Left renal pelvis (tissue), 4 donors: Measurements from ENCODE around the gene FAM184B. TPM values are rescaled to one million over a fixed set of nuclear protein-coding genes. Genes with fewer than 3 reads are reported as not detected.

Experiments
- DNase-seq, 4 donors: peaks; one replicate each; pipeline ENCODE4 v3.0.0-alpha.2; 2013; ENCODE audit warnings: low read depth in 4 of 4, low spot score in 3 of 4
- polyA plus RNA-seq, 4 donors: library from polyadenylated mRNA; unstranded; fragments of 120-200 nt; gene quantifications; one replicate each; pipeline ENCODE4 v1.2.1, GENCODE V29; 2013; ENCODE audit not compliant: insufficient read length in 4 of 4

FAM184B gene
- polyA plus RNA-seq, result under 1 TPM; 0.30 to 0.85 (median 0.51) TPM

- DNase-seq, result no peak
These were observed at the start of gene FAM184B for GRCh38 chr4:17781300-17782287. TSS of gene FAM184B (minus strand) at chr4:17781621. CDS start at chr4:17781299, 322 bp downstream.

DNA sequence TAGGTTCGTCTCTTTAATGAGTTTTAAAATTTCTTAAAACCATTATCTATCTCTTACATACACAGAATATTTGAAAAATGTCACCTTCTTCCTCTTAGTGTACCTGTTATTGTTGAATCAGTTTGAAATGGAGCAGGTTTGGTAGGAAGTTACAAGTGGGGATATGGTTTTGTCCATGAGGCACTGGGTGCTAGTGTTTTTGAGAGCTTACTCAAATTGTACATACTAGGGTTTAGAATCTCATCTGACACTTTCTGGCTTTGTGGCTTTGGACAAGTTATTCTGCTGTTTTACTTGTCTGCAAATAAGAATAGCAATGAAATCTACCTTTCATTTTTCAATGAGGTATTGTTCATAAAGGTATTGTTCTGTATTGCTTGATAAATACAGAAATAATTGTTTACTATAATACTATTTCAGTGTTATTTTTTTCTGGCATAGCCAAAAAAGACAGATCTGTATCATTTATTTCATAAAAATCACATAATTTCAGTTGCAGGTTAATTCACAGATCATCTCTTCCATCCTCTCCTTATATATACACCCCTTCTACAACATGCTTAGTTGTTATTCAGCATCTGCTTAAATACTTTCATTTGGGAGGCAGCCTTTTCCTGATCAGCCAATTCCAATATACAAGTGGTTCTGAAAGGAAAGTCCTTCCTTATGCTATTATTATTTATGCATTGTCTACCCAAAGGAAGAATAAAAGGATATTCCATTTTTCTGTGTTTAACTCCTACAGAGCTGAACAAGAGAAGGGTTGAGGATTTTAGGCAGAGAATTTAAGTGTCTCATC is 42.6 kb upstream of the FAM184B start:
- no peak for DNase-seq

DNA sequence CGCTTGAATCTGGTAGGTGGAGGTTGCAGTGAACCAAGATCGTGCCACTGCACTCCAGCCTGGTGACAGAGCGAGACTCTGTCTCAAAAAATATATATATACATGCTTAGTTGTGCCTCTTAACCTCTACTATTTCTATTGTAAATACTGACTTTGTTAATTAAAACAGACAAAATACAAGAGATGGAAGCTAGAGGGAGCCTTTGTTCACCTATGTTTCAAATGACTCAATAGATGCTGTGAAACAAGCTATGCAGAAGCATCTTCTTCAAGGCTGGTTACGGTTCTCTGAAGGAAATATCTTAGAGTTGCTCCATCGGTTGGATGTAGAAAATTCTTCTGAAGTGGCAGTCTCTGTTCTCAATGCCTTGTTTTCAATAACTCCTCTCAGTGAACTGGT is 35.6 kb upstream of the FAM184B start:
- DNase-seq, result no peak

GRCh38 chr4:17816142-17816541 is 34.7 kb upstream of the FAM184B start:
- no peak for DNase-seq

DNA sequence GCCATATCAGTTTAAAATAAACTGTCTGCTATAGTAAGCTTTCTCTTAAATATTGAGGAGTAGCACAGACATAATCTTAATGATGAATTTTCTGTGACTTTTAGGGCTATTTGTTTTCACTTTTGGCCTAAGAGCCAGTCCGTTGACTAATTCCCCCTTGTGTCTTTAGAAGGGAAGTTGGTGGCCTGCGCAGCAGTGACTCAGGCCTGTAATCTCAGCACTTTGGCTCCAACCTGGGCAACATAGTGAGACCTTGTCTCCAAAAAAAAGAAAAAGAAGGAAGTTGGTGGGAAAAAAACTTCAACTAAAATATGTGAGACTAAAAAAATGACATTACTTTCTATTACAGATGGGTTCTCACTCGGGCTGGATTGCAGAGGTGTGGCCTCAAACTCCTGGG is 32.7 kb upstream of the FAM184B start:
- DNase-seq, result no peak

DNA sequence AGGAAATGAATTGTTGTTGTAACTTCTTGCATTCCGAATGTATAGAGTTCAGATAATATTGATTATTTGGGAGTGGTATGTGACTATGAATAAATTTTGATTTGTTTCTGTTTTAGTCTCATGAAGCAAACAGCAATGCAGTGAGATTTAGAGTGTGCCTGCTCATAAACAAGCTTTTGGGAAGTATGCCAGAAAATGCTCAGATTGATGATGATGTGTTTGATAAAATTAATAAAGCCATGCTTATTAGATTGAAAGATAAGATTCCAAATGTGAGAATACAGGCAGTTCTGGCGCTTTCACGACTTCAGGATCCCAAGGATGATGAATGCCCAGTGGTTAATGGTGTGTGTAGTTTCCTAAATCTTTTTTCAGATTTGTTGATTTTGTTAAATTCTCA is 31.4 kb upstream of the FAM184B start:
- no peak for DNase-seq

- no peak for DNase-seq
These were observed 30.7 kb upstream of the FAM184B start for GRCh38 chr4:17812125-17812524.

DNA sequence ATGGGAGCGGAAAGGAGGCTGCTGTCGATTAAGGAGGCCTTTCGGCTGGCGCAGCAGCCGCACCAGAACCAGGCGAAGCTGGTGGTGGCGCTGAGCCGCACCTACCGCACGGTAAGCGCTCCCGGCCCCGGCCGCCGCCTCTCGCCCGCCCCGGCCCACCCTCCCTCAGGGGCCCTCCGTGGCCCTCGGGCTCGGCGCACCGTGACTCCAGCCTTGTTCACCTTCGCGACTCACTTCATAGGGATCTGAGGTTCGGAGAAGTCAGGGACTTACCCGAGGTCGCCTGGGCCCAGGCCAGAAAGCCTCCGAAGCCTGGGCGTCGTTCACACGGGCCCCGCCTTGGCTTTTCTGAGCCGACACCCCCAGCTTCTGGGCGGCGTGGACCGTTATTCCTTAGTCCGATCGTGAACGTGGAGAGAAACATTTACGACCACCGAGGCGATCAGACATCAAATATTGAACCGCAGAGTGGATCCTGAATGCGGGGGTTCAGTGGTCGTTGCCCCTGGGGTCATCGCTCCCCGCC is 29.7 kb upstream of the FAM184B start:
- no peak for DNase-seq

DNA sequence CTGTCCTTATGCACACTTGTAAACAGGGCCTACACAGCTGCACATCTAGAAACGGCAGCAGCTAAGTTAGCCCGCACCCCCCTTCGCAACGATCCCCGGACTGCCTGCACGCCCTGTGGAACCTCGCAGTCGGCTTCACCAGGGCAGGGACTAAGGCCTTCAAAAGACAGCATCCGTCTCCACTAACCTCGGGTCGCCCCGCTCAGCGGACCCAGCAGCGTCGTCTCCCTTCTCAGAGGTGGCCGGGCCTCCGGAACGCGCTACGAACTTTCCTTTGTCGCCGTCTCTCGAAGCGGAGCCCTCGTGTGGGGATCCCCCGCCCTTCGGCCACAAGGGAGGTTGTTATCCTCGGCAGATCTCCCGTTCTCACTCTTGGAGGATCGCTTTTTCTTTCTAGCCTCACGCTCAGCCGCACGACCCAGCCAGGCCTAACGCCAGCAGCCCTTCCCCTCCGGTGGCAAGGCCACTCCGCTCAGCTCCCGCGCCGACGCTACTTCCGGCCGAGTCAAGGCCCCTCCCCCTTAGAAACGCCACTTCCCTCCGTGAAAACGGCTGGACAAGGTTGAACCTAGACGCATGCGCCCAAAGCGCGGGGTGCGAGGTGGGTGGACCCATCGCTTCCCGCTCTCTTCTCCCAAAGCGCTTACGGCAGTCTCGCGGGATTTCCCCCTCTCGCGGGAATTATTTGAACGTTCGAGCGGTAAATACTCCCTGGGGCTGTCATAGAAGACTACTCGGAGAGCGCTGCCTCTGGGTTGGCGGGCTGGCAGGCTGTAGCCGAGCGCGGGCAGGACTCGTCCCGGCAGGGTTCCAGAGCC is 29.0 kb upstream of the FAM184B start, which contains the start of the genes DCAF16 and NCAPG:
Gene DCAF16, minus strand, starts transcription at position 498 of the 818 bp plus-strand sequence. CDS start 6,616 bp downstream, outside the sequence.
Gene NCAPG, plus strand, starts transcription at position 720 of the 818 bp plus-strand sequence. CDS start 99 bp downstream, outside the sequence.
- peak; percentile 99 for DNase-seq

- no peak for DNase-seq
These were observed 28.2 kb upstream of the FAM184B start for GRCh38 chr4:17809667-17810066.

- DNase-seq, result no peak
These were observed 26.0 kb upstream of the FAM184B start for GRCh38 chr4:17807446-17807845.

DNA sequence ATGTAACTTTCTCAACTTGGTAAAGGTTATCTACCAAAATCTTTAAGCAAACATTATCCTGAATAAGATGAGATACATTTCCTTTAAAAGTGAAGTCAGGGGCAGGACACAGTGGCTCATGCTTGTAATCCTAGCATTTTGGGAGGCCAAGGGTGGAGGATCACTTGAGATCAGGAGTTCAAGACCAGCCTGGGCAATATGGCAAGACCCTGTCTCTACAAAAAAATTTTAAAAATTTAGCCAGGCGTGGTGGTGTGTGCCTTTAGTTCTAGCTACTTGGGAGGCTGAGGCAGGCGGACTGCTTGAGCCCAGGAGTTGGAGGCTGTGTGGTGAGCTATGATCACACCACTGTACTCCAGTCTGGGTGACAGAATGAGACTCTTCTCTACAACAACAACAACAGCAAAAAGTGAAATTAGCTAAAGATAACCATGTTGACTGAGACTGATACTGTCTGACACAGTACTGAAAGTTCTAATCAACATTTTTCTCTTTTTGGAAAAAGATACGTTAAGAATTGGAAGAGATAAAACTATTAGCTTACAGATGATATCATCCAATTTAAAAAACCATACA is 24.2 kb upstream of the FAM184B start:
- no peak for DNase-seq

GRCh38 chr4:17797808-17798207 is 16.4 kb upstream of the FAM184B start:
- no peak for DNase-seq

- no peak for DNase-seq
These were observed 13.3 kb upstream of the FAM184B start for GRCh38 chr4:17794730-17795129.

GRCh38 chr4:17788956-17789355 is 7.5 kb upstream of the FAM184B start:
- DNase-seq, result no peak

DNA sequence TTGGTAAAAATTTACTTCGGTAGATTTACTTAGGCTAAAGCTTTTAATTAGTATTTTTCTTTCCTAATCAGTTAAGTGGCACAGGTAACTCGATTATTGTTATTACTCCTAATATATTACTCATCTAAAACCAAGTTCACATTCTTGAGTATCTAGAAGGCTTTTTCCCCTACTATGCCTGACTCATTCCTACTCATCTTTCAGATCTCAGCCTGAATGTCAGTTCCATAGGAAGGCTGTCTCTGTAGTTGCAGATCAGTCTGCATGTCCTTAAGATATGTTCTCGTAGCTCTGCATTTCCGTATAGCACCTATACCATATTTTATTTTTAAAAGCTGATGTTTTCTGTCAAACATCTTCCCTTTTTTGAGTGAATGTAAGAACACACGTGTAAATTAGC is 5.9 kb upstream of the FAM184B start:
- DNase-seq, result no peak

GRCh38 chr4:17786567-17786966 is 5.1 kb upstream of the FAM184B start:
- no peak for DNase-seq

GRCh38 chr4:17785858-17786257 is 4.4 kb upstream of the FAM184B start:
- no peak for DNase-seq

DNA sequence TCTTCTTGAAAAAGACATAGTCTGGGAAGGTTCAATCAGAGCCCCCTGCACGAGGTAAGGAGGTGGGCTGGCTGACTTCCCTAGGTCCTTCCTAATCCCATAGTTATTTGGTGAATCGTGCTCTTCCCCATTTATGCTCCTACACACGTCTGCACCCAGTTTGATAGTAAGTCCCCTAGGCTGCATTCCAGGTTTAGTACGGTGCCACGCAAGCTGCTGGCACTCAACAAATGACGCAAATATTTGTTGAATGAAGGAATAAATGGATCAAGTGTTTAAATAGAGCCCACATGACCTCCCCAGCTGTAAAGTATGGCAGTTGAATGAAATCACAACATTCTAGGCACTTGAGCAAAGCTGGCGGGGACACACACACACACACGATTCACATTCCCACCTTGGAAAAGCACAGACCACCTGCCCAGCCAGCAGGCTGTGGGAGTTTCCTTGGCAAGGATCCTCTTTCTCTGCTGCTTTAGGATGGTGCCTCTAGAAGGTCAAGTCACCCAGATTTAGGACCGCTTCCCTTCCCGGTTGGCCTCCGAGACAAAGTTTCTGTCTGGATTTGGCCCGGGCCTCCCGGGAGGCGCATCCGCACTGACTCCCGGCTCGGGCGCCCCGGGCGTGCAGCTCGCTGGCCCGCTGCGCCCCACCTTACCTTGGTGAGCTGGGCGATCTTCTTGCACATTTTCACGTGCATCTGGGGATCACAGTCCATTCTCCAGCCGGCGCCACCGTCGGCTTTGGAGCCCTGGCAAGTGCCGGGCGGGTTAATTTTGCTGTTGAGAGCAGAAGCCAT is 721 bp downstream of the FAM184B start:
- DNase-seq, result no peak
